ENCODE measurements around the gene THAP7. TPM values are rescaled to one million over a fixed set of nuclear protein-coding genes. Genes with fewer than 3 reads are reported as not detected.
A peak's percentile ranks its signal among the peaks of the same experiment; 100 is the strongest.
"Not testable (repeated sequence)": the region's sequence is repeated elsewhere in the genome, so short reads cannot be mapped to it uniquely, and the experiment has no call there.

Gene THAP7
- total RNA-seq, 1 donor from 2014 or later: 17.8 TPM

- intact Hi-C loops (cut with micrococcal nuclease): no loop called here
- Histone ChIP-seq H3K27ac (replicated peaks) (no peak within 1 kb of the TSS), H3K36me3 (no peaks in the 10 kb centered on the region), H3K4me3 (peak within 1 kb of the TSS; percentile 68), H3K4me1 (peaks cover 19% of the 10 kb centered on the region), H3K27me3 (ENCODE audit: low read depth) (peaks cover 6% of the 10 kb centered on the region), H3K9me3 (replicated peaks) (no peaks in the 10 kb centered on the region)
- DNase-seq: peak; percentile 89
- no peak for TF ChIP-seq CTCF (IDR thresholded peaks at IDR 0.05; ENCODE audit: borderline replicate concordance)
Observed at GRCh38 chr22:21045585-21046294, 43.8 kb upstream of the THAP7 start, which contains the start of gene LRRC74B. TSS of gene LRRC74B (plus strand) at chr22:21045946. CDS start at chr22:21045987, 41 bp downstream.

GRCh38 chr22:21044931-21045584 is 43.1 kb upstream of the THAP7 start:
- Histone ChIP-seq H3K4me3 (peak overlapping the region; percentile 68), H3K4me1 (peaks cover 19% of the 10 kb centered on the region), H3K36me3 (no peaks in the 10 kb centered on the region), H3K27me3 (ENCODE audit: low read depth) (peaks cover 6% of the 10 kb centered on the region), H3K9me3 (replicated peaks) (no peaks in the 10 kb centered on the region), H3K27ac (replicated peaks) (no peak overlapping the region)
- TF ChIP-seq CTCF (IDR thresholded peaks at IDR 0.05; ENCODE audit: borderline replicate concordance): no peak
- intact Hi-C loops (cut with micrococcal nuclease): no loop called here
- DNase-seq: no peak

- H3K4me1 ChIP-seq: peaks cover 19% of the 10 kb centered on the region
- intact Hi-C loops (cut with micrococcal nuclease): no loop called here
- no peak for TF ChIP-seq CTCF (IDR thresholded peaks at IDR 0.05; ENCODE audit: borderline replicate concordance)
- no peaks in the 10 kb centered on the region for H3K9me3 ChIP-seq (replicated peaks)
- no peaks in the 10 kb centered on the region for H3K36me3 ChIP-seq
- H3K4me3 ChIP-seq: peak overlapping the region; percentile 68
- DNase-seq: no peak
- peaks cover 6% of the 10 kb centered on the region for H3K27me3 ChIP-seq (ENCODE audit: low read depth)
- no peak overlapping the region for H3K27ac ChIP-seq (replicated peaks)
Observed at GRCh38 chr22:21043860-21044535, 42.1 kb upstream of the THAP7 start.

GRCh38 chr22:21042978-21043859 is 41.3 kb upstream of the THAP7 start:
- H3K4me1 ChIP-seq: peaks cover 24% of the 10 kb centered on the region
- no peak for TF ChIP-seq CTCF (IDR thresholded peaks at IDR 0.05; ENCODE audit: borderline replicate concordance)
- H3K27me3 ChIP-seq (ENCODE audit: low read depth): peaks cover 6% of the 10 kb centered on the region
- H3K27ac ChIP-seq (replicated peaks): no peak overlapping the region
- no peaks in the 10 kb centered on the region for H3K36me3 ChIP-seq
- no peak for DNase-seq
- H3K9me3 ChIP-seq (replicated peaks): no peaks in the 10 kb centered on the region
- intact Hi-C loops (cut with micrococcal nuclease): no loop called here
- no peak overlapping the region for H3K4me3 ChIP-seq

GRCh38 chr22:21041937-21042336 is 40.0 kb upstream of the THAP7 start:
- peaks cover 29% of the 10 kb centered on the region for H3K4me1 ChIP-seq
- no peak for DNase-seq
- H3K4me3 ChIP-seq: no peak overlapping the region
- H3K27ac ChIP-seq (replicated peaks): no peak overlapping the region
- no peaks in the 10 kb centered on the region for H3K36me3 ChIP-seq
- H3K27me3 ChIP-seq (ENCODE audit: low read depth): peaks cover 6% of the 10 kb centered on the region
- no peak for TF ChIP-seq CTCF (IDR thresholded peaks at IDR 0.05; ENCODE audit: borderline replicate concordance)
- intact Hi-C loops (cut with micrococcal nuclease): no loop called here
- H3K9me3 ChIP-seq (replicated peaks): no peaks in the 10 kb centered on the region

- H3K27me3 ChIP-seq (ENCODE audit: low read depth); DNase-seq; H3K4me3 ChIP-seq; H3K9me3 ChIP-seq (replicated peaks); H3K36me3 ChIP-seq; intact Hi-C loops (cut with micrococcal nuclease): not testable (repeated sequence)
- H3K4me1 ChIP-seq: peaks cover 12% of the 10 kb centered on the region
- peak overlapping the region; percentile 61 for H3K27ac ChIP-seq (replicated peaks)
Observed at GRCh38 chr22:21039158-21039557, 37.2 kb upstream of the THAP7 start.
